ENCODE results near the gene PGBD5. TPM values are rescaled to one million over a fixed set of nuclear protein-coding genes. Genes with fewer than 3 reads are reported as not detected.

Gene PGBD5
- total and polyA plus RNA-seq, 9 of the 15 experiments (the other 6 are each of a cell fraction or from before 2014, with no cell fraction given), result under 0.01 to 0.40 (median 0.10) TPM; not detected in 3

DNA sequence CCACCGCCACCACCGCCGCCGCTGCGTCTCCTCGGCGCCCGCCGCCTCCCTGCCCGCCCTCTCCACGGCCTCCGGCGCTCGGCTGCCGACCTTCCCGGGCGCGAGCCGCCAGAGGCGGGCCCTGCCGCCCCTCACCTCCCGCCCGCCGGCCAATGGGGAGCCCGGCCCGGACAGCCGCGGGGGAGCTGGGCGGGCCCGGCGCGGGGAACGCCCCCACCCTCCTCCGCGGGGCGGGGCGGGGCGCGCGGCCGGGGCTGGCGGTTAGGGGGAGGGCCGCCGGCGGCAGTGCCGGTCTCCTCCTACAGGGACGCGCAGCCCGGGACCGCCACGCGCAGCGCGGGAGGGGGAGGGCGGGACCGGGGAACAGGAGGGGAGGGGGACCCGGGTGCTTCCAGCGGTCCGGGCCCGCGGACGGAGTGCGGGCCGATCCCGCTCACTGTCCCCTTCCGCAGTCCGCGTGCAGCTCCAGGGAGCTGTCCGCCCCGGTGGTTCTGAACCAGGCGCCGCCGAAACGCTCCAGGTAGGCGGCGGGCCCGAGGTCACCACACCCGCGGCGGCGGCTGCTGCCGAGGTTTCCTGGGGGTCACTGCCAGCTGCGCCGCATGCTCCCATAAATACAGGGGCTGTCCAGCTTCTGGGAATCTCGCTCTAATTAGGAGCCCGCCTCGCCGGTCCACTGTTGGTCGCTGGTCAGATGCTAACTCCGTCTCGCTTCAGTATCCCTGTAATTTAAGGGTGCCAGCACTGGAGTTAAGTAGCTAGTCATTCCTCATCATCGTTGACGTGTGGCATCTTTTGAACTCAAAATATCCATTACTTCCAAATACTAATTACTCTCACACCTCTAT, at the start of gene PGBD5 (continued):
- TF ChIP-seq, protein P1, sequence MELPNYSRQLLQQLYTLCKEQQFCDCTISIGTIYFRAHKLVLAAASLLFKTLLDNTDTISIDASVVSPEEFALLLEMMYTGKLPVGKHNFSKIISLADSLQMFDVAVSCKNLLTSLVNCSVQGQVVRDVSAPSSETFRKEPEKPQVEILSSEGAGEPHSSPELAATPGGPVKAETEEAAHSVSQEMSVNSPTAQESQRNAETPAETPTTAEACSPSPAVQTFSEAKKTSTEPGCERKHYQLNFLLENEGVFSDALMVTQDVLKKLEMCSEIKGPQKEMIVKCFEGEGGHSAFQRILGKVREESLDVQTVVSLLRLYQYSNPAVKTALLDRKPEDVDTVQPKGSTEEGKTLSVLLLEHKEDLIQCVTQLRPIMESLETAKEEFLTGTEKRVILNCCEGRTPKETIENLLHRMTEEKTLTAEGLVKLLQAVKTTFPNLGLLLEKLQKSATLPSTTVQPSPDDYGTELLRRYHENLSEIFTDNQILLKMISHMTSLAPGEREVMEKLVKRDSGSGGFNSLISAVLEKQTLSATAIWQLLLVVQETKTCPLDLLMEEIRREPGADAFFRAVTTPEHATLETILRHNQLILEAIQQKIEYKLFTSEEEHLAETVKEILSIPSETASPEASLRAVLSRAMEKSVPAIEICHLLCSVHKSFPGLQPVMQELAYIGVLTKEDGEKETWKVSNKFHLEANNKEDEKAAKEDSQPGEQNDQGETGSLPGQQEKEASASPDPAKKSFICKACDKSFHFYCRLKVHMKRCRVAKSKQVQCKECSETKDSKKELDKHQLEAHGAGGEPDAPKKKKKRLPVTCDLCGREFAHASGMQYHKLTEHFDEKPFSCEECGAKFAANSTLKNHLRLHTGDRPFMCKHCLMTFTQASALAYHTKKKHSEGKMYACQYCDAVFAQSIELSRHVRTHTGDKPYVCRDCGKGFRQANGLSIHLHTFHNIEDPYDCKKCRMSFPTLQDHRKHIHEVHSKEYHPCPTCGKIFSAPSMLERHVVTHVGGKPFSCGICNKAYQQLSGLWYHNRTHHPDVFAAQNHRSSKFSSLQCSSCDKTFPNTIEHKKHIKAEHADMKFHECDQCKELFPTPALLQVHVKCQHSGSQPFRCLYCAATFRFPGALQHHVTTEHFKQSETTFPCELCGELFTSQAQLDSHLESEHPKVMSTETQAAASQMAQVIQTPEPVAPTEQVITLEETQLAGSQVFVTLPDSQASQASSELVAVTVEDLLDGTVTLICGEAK (IDR thresholded peaks at IDR 0.05), result peak; percentile 55
- TF ChIP-seq, protein P1 (CRISPR knock-in tag; IDR thresholded peaks at IDR 0.05), result no peak
- TF ChIP-seq ZFP30 (CRISPR knock-in tag; IDR thresholded peaks at IDR 0.05; ENCODE audit: borderline replicate concordance), result no peak
- TF ChIP-seq ZNF77 (CRISPR knock-in tag; IDR thresholded peaks at IDR 0.05), result no peak
- no peak for TF ChIP-seq CEBPZ (IDR thresholded peaks at IDR 0.05; ENCODE audit: borderline replicate concordance, low read depth, low read length)
- no peak for TF ChIP-seq ARID3A (IDR thresholded peaks at IDR 0.05; ENCODE audit: borderline replicate concordance, low read depth, low read length)
- no peak for TF ChIP-seq TFAM (CRISPR knock-in tag; conservative IDR thresholded peaks at IDR 0.05)
- no peak for TF ChIP-seq ID3 (CRISPR knock-in tag; IDR thresholded peaks at IDR 0.05)
- TF ChIP-seq ID3 (tag; IDR thresholded peaks at IDR 0.05), result no peak
- TF ChIP-seq, protein P2, sequence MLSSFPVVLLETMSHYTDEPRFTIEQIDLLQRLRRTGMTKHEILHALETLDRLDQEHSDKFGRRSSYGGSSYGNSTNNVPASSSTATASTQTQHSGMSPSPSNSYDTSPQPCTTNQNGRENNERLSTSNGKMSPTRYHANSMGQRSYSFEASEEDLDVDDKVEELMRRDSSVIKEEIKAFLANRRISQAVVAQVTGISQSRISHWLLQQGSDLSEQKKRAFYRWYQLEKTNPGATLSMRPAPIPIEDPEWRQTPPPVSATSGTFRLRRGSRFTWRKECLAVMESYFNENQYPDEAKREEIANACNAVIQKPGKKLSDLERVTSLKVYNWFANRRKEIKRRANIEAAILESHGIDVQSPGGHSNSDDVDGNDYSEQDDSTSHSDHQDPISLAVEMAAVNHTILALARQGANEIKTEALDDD (IDR thresholded peaks at IDR 0.05), result no peak

Measured in K562 (cell line).